Ishikawa (cell line): ENCODE data around the gene THUMPD1.

ENCODE experiments used
- CEBPB ChIP-seq: IDR thresholded peaks from 2 replicates; pipeline ENCODE4 v1.6.1; 2012
- CREB1 ChIP-seq: IDR thresholded peaks from 2 replicates; pipeline ENCODE4 v1.6.1; 2012; ENCODE audit warnings: low read depth
- EGR1 ChIP-seq: IDR thresholded peaks from 2 replicates; pipeline ENCODE4 v1.6.1; 2012
- EP300 ChIP-seq: IDR thresholded peaks from 2 replicates; pipeline ENCODE4 v1.6.1; 2012; ENCODE audit warnings: borderline replicate concordance
- FOXM1 ChIP-seq: IDR thresholded peaks from 2 replicates; pipeline ENCODE4 v1.6.1; 2012; ENCODE audit warnings: low read depth, borderline replicate concordance
- NFIC ChIP-seq: IDR thresholded peaks from 2 replicates; pipeline ENCODE4 v1.6.1; 2012
- RAD21 ChIP-seq: IDR thresholded peaks from 2 replicates; pipeline ENCODE4 v1.6.1; 2012; ENCODE audit warnings: low read depth
- REST ChIP-seq: IDR thresholded peaks from 2 replicates; pipeline ENCODE4 v1.6.1; 2012; ENCODE audit warnings: low read depth, mild to moderate bottlenecking
- TAF1 ChIP-seq: IDR thresholded peaks from 2 replicates; pipeline ENCODE4 v1.6.1; 2012; ENCODE audit warnings: low read depth, mild to moderate bottlenecking
- TCF12 ChIP-seq: IDR thresholded peaks from 2 replicates; pipeline ENCODE4 v1.6.1; 2012; ENCODE audit warnings: low read depth
- TEAD4 ChIP-seq: IDR thresholded peaks from 2 replicates; pipeline ENCODE4 v1.6.1; 2012
- USF1 ChIP-seq: IDR thresholded peaks from 2 replicates; pipeline ENCODE4 v1.6.1; 2012
- YY1 ChIP-seq: IDR thresholded peaks from 2 replicates; pipeline ENCODE4 v1.6.1; 2012; ENCODE audit warnings: low read depth
- ZBTB7A ChIP-seq: IDR thresholded peaks from 2 replicates; pipeline ENCODE4 v1.6.1; 2012; ENCODE audit warnings: low read depth
- TF ChIP-seq, protein P1 (sequence below): IDR thresholded peaks from 2 replicates; pipeline ENCODE4 v1.6.1; 2012

Gene THUMPD1

GRCh38 chr16:20767577-20767976 lies 26.0 kb upstream of the THUMPD1 start:
- no peak for TF ChIP-seq ZBTB7A
- TF ChIP-seq NFIC: no peak
- TF ChIP-seq, protein P1, sequence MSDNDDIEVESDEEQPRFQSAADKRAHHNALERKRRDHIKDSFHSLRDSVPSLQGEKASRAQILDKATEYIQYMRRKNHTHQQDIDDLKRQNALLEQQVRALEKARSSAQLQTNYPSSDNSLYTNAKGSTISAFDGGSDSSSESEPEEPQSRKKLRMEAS: no peak
- no peak for TF ChIP-seq RAD21
- TF ChIP-seq USF1: no peak
- no peak for TF ChIP-seq FOXM1
- no peak for TF ChIP-seq TEAD4
- no peak for TF ChIP-seq TAF1
- no peak for TF ChIP-seq EP300
- TF ChIP-seq YY1: no peak
- no peak for TF ChIP-seq CEBPB
- TF ChIP-seq CREB1: no peak
- no peak for TF ChIP-seq TCF12
- no peak for TF ChIP-seq REST
- TF ChIP-seq EGR1: no peak

DNA sequence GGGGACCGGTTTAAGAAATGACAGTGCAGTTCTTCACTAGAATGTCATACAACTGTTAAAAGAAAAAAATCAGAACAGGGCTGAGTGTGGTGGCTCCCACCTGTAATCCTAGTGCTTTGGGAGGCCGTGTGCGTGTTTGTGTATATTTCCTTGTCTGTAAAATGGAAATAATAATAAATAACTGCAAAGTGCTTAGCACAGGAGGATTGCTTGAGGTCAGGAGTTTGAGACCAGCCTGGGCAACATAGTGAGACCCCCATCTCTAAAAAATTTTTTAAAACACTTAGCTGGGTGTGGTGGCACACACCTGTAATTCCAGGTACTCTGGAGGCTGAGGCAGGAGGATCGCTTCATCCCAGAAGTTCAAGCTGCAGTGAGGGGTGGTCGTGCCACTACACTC lies 24.7 kb upstream of the THUMPD1 start:
- TF ChIP-seq FOXM1 (no peak), CEBPB (no peak), RAD21 (no peak), TEAD4 (no peak), ZBTB7A (no peak), USF1 (no peak)
- TF ChIP-seq, protein P1: no peak

GRCh38 chr16:20765732-20766131 lies 24.1 kb upstream of the THUMPD1 start:
- TF ChIP-seq REST: no peak
- no peak for TF ChIP-seq EP300
- TF ChIP-seq YY1: no peak
- TF ChIP-seq NFIC: no peak
- TF ChIP-seq TAF1: no peak
- no peak for TF ChIP-seq ZBTB7A
- TF ChIP-seq TEAD4: no peak
- TF ChIP-seq RAD21: no peak
- TF ChIP-seq USF1: no peak
- no peak for TF ChIP-seq CREB1
- no peak for TF ChIP-seq FOXM1
- TF ChIP-seq TCF12: no peak
- TF ChIP-seq CEBPB: no peak
- TF ChIP-seq EGR1: no peak
- TF ChIP-seq, protein P1: no peak

DNA sequence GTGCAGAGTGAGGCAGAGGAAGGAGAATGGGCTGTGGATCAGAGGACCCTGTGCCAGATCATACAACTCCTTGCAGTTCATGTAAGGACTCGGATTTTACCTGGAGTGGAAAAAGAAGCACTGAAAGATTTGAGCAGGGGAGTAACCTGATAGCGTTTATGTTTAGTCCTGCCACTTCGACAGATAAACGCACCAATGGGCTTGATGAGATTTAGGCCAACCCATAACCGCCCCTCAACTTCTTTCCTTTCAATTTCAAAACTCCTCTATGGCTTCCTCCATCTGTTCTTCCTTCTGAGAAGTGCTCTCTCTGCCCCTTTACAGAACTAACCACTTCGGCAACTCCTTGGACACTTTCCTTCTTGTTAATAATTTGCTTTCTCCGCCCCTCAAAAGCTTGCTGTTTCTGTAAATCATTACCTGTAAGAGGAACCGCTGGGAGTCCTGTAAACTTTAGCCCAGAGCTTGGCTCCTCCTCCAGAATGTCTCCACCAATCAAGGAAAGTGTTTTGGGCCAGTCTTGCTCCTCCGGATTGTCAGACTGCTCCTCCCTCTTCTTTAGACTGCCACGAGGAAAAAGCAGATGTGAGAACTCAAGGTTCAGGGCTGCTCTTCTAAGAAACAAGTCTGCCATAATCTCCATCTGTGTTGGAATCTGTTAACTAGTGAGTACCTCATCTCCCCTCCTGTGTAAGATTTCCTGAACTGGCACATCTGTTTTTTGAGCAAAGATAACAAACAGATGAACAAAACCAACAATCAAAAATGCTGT lies 22.0 kb upstream of the THUMPD1 start, which contains the start of gene ACSM3:
ACSM3 (plus strand) TSS at position 554 of the 772 bp plus-strand sequence. CDS start 6,021 bp downstream, outside the sequence.
- no peak for TF ChIP-seq TEAD4
- peak; percentile 19; the same call in 1 of the 2 replicates for TF ChIP-seq FOXM1
- no peak for TF ChIP-seq REST
- no peak for TF ChIP-seq NFIC
- TF ChIP-seq EP300: no peak
- TF ChIP-seq TAF1: no peak
- no peak for TF ChIP-seq USF1
- TF ChIP-seq CREB1: no peak
- TF ChIP-seq TCF12: no peak
- no peak for TF ChIP-seq ZBTB7A
- no peak for TF ChIP-seq RAD21
- TF ChIP-seq, protein P1: peak; percentile 54
- TF ChIP-seq CEBPB: no peak
- TF ChIP-seq YY1: no peak
- TF ChIP-seq EGR1: no peak
